GM19372 (cell line): ENCODE data around the gene DNAH8.

Experiments
- ATAC-seq: cut with Tn5 transposase; IDR thresholded peaks from one replicate; pipeline ENCODE4 v1.9.1; 2021; ENCODE audit warnings: mild to moderate bottlenecking, low read depth, moderate library complexity; ENCODE audit not compliant: unreplicated experiment

DNAH8 gene

GRCh38 chr6:38824243-38824894 lies 109.3 kb downstream of the DNAH8 start:
- ATAC-seq, result no peak

GRCh38 chr6:38827024-38827423 lies 111.9 kb downstream of the DNAH8 start:
- no peak for ATAC-seq

- ATAC-seq, result no peak
Observed at GRCh38 chr6:38831865-38832264, 116.8 kb downstream of the DNAH8 start.

GRCh38 chr6:38833320-38833719 lies 118.2 kb downstream of the DNAH8 start:
- no peak for ATAC-seq

GRCh38 chr6:38836585-38836984 lies 121.5 kb downstream of the DNAH8 start:
- no peak for ATAC-seq

- ATAC-seq, result no peak
Observed at GRCh38 chr6:38837101-38837500, 122.0 kb downstream of the DNAH8 start.

- ATAC-seq, result no peak
Observed at GRCh38 chr6:38843798-38844197, 128.7 kb downstream of the DNAH8 start.

- no peak for ATAC-seq
Observed at GRCh38 chr6:38845931-38846330, 130.8 kb downstream of the DNAH8 start.

GRCh38 chr6:38846361-38846760 lies 131.2 kb downstream of the DNAH8 start:
- ATAC-seq, result no peak

- ATAC-seq, result no peak
Observed at GRCh38 chr6:38846844-38847243, 131.7 kb downstream of the DNAH8 start.

- no peak for ATAC-seq
Observed at GRCh38 chr6:38847497-38847896, 132.4 kb downstream of the DNAH8 start.

- ATAC-seq, result no peak
Observed at GRCh38 chr6:38848760-38849159, 133.6 kb downstream of the DNAH8 start.

- no peak for ATAC-seq
Observed at GRCh38 chr6:38852215-38852614, 137.1 kb downstream of the DNAH8 start.

- ATAC-seq, result no peak
Observed at GRCh38 chr6:38853236-38853635, 138.1 kb downstream of the DNAH8 start.

- ATAC-seq, result no peak
Observed at GRCh38 chr6:38856492-38856891, 141.4 kb downstream of the DNAH8 start.

GRCh38 chr6:38857815-38858214 lies 142.7 kb downstream of the DNAH8 start:
- no peak for ATAC-seq

GRCh38 chr6:38860041-38860440 lies 144.9 kb downstream of the DNAH8 start:
- no peak for ATAC-seq

GRCh38 chr6:38861926-38862401 lies 146.9 kb downstream of the DNAH8 start:
- ATAC-seq, result no peak

GRCh38 chr6:38865521-38866174 lies 150.5 kb downstream of the DNAH8 start:
- ATAC-seq, result no peak

GRCh38 chr6:38867726-38868125 lies 152.6 kb downstream of the DNAH8 start:
- ATAC-seq, result no peak

GRCh38 chr6:38871741-38872568 lies 156.8 kb downstream of the DNAH8 start:
- ATAC-seq, result no peak
